Measurements from ENCODE around the gene NACC2. TPM values are rescaled to one million over a fixed set of nuclear protein-coding genes. Genes with fewer than 3 reads are reported as not detected.

NACC2 gene
- total RNA-seq, 4 donors from 2014 or later = 10.4 to 21.6 (median 12.8) TPM

- no peak overlapping the region for H3K4me3 ChIP-seq
- intact Hi-C loops (cut with DNase I) = no loop called here
- no peak for DNase-seq
- H3K27me3 ChIP-seq = no peaks in the 10 kb centered on the region
- TF ChIP-seq POLR2A (IDR thresholded peaks at IDR 0.05) (no peak), CTCF (IDR thresholded peaks at IDR 0.05) (no peak)
- WGBS, 2 donors = 100% methylated on average over 1 of the region's 27 CpGs; no CpG with 5 or more reads in 1 of the 2 donors
- no peaks in the 10 kb centered on the region for H3K9me3 ChIP-seq
- peaks cover 0 to 53% (median 8%) of the 10 kb centered on the region in 3 donors for H3K4me1 ChIP-seq
- peaks cover 0 to 42% (median 9%) of the 10 kb centered on the region in 3 donors for H3K36me3 ChIP-seq
- H3K27ac ChIP-seq = no peak overlapping the region
These were observed 77.5 kb downstream of the NACC2 start for GRCh38 chr9:136017289-136018190.

DNA sequence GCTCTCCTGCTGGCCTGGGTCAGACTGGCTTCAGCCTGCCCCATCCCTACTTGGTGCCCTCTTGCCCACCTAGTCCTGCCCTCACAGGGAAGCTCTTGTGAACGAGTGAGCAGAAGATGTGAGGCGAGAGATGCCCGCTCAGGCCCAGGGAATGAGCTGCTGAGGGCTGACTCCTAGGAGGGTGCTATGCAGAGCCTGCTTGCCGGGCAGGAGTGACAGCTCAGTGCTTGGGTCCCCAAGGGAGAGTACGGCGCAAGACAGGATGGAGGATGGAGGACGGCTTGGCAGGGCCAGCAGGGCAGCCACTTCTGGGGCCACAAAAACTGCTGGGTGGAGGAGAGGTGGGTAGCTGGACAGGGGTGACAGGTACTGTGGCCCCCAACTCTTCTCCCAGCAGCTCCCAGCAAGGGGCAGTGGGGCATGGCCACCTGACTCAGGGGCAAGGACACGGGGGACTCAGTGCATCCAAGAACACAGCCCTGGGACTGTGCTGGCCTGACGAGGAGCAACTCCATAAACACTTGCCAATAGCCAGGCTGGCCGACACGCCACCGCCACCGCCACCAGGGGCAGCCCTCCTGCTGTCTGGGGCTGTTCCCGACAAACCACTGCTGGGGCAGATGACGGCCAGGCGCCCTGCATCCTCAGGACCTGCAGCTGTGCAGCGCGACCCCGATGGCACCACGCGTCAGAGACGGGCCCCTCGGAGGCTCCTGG, 78.4 kb downstream of the NACC2 start:
- TF ChIP-seq CTCF (IDR thresholded peaks at IDR 0.05) (no peak), POLR2A (IDR thresholded peaks at IDR 0.05) (no peak)
- peaks cover 0 to 61% (median 16%) of the 10 kb centered on the region in 3 donors for H3K4me1 ChIP-seq
- WGBS, 2 donors = 94 to 95% methylated on average over 4 to 10 of the region's 23 CpGs
- DNase-seq = no peak
- H3K36me3 ChIP-seq = peaks cover 0 to 45% (median 9%) of the 10 kb centered on the region in 3 donors
- intact Hi-C loops (cut with DNase I) = no loop called here
- no peaks in the 10 kb centered on the region for H3K27me3 ChIP-seq
- H3K9me3 ChIP-seq = no peaks in the 10 kb centered on the region
- H3K4me3 ChIP-seq = no peak overlapping the region
- no peak overlapping the region for H3K27ac ChIP-seq

DNA sequence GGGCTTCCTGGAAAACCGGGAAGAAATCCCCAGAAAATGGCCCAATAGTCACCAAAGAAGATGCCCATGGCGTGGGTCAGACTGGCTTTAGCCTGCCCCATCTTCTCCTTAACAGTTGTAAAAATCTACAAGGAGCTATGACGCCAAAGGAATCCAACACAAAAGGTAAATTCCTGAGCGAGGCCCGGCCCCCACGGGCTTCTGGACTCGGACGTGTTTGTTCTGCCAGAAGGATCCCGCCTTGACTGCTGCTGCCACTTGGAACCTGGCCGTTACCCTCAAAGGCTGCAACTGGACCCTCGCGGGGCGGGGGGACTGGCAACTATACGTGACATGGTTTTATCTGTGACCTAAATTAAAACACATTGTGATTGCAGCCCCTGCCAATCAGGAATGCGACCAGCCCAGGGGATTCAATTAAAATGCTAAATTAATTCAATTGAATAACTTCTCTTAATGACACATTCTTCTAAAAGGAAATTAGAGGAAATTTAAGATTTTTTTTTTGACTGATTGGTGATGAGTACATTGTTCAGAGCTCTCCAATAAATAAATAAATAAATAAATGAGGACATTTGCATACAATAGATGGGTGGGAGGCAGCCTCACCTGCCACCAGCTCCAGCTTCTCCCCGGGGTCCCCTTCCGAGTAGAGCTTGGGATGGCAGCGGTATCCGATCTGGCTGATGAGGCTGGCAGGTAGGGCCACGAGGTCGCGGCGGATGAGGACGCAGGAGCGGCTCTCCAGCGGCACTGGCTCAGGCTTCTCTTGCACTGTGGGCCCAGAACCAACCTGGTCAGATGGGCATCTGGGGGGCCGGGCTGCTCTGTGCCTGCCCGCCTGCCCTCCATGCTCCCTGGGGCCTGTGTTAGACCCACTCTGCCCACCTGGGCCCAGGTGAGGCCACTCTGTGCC, 79.2 kb downstream of the NACC2 start:
- no peak for TF ChIP-seq CTCF (IDR thresholded peaks at IDR 0.05)
- TF ChIP-seq POLR2A (IDR thresholded peaks at IDR 0.05) = no peak
- intact Hi-C loops (cut with DNase I) = no loop called here
- H3K9me3 ChIP-seq = no peaks in the 10 kb centered on the region
- H3K4me3 ChIP-seq = no peak overlapping the region
- H3K4me1 ChIP-seq = peaks cover 0 to 66% (median 19%) of the 10 kb centered on the region in 3 donors
- DNase-seq = no peak
- no peaks in the 10 kb centered on the region for H3K27me3 ChIP-seq
- H3K27ac ChIP-seq = peak overlapping the region in 1 of 4 donors; percentile 16
- 82% methylated on average over 16 to 28 of the region's 28 CpGs for WGBS, 2 donors
- peaks cover 0 to 53% (median 9%) of the 10 kb centered on the region in 3 donors for H3K36me3 ChIP-seq

GRCh38 chr9:136014924-136015633, 80.0 kb downstream of the NACC2 start:
- 93% methylated on average over 3 of the region's 19 CpGs; no CpG with 5 or more reads in 1 of the 2 donors for WGBS, 2 donors

More at GRCh38 chr9:136014924-136015633, 80.0 kb downstream of the NACC2 start:
- intact Hi-C loops (cut with DNase I) = no loop called here
- Histone ChIP-seq H3K27ac (peak overlapping the region in 1 of 4 donors; percentile 16), H3K36me3 (peaks cover 0 to 61% (median 9%) of the 10 kb centered on the region in 3 donors), H3K9me3 (no peaks in the 10 kb centered on the region), H3K27me3 (no peaks in the 10 kb centered on the region), H3K4me3 (no peak overlapping the region), H3K4me1 (peaks cover 0 to 68% (median 19%) of the 10 kb centered on the region in 3 donors)
- DNase-seq = no peak
- TF ChIP-seq POLR2A (IDR thresholded peaks at IDR 0.05) (no peak), CTCF (IDR thresholded peaks at IDR 0.05) (no peak)
